ENCODE measurements around the gene TP53.

The TP53 gene

DNA sequence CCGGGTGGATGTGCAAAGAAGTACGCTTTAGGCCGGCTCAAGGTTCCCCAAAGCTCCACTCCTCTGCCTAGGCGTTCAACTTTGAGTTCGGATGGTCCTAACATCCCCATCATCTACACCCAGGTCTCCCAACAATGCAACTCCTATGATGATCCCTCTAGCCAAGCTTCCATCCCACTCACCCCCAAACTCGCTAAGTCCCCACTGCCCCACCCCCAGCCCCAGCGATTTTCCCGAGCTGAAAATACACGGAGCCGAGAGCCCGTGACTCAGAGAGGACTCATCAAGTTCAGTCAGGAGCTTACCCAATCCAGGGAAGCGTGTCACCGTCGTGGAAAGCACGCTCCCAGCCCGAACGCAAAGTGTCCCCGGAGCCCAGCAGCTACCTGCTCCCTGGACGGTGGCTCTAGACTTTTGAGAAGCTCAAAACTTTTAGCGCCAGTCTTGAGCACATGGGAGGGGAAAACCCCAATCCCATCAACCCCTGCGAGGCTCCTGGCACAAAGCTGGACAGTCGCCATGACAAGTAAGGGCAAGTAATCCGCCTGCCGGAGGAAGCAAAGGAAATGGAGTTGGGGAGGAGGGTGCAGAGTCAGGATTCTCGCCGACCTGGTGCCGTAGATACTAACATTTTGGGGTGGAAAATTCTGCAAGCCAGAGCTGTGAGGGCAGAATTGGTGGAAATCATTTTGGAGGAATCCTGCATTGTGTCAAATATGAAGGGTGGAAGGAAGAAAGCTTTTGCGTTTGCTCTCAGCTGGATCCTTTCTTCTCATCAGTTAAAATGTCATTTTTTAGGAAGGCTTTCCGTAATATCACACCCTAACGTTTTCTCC is at the start of gene TP53:
TP53 (minus strand) TSS at position 419 of the 836 bp plus-strand sequence. CDS start 10,896 bp downstream, outside the sequence.
- peak; percentile 85 to 92 for DNase-seq

DNA sequence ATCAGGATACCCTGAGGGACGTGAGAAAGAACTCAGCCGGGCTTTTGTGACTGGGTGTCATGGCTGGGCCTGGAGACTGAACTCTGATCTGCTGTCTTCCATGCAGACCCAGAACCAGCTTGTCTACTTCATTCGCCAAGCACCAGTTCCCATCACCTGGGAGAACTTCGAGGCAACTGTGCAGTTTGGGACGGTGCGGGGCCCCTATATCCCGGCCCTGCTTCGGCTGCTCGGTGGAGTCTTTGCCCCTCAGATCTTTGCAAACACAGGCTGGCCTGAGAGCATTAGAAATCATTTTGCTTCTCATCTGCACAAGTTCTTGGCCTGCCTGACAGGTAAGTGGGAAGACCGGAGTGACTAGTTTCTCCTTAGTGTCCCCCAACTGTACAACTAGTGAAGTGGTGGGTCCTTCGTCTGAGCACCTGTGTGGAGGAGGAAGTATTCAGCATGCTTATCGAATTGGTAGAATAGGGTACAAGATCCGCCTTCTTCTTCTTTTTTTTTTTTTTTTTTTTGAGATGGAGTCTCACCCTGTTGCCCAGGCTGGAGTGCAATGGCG is 45.8 kb upstream of the TP53 start:
- DNase-seq, result no peak

DNA sequence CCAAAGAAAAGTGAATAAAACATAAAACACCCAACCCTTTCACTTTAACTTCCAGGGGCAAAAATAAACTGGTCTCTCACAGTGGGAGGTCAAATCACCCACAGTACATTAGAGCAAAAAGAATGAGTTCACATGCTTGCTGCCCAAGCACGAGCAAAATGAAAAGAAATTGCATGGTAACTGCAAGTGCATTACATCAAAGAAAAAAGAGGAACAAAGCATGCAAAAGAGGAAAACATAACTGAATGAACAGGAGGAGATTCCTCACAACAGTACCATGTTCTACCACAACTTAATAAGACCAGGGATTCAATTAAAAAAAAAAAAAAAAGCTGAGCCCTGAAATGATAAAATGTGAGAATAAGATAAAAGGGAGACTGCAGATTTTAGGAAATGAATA is 42.5 kb upstream of the TP53 start:
- no peak for DNase-seq

- no peak for DNase-seq
These were observed 40.6 kb upstream of the TP53 start for GRCh38 chr17:7727886-7728285.

GRCh38 chr17:7721612-7722011 is 34.3 kb upstream of the TP53 start:
- no peak for DNase-seq

GRCh38 chr17:7720125-7720524 is 32.8 kb upstream of the TP53 start:
- no peak for DNase-seq

DNA sequence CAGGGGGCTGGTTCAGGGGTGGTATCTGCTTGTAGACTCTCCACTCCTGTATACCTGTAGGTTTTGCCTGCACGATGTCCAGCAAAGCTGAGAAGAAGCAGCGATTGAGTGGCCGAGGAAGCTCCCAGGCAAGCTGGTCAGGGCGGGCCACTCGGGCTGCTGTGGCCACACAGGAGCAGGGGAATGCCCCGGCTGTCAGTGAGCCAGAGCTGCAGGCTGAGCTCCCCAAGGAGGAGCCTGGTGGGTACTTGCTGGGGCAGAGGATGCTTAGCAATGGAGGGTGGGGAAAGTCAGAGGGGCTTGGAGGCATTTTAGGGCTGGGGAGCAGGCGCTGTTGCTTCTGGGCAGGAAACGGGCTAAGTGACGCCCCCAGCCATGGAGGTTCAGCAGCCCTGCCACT is 32.4 kb upstream of the TP53 start:
- no peak for DNase-seq

GRCh38 chr17:7717756-7718350 is 30.6 kb upstream of the TP53 start:
- no peak for DNase-seq

DNA sequence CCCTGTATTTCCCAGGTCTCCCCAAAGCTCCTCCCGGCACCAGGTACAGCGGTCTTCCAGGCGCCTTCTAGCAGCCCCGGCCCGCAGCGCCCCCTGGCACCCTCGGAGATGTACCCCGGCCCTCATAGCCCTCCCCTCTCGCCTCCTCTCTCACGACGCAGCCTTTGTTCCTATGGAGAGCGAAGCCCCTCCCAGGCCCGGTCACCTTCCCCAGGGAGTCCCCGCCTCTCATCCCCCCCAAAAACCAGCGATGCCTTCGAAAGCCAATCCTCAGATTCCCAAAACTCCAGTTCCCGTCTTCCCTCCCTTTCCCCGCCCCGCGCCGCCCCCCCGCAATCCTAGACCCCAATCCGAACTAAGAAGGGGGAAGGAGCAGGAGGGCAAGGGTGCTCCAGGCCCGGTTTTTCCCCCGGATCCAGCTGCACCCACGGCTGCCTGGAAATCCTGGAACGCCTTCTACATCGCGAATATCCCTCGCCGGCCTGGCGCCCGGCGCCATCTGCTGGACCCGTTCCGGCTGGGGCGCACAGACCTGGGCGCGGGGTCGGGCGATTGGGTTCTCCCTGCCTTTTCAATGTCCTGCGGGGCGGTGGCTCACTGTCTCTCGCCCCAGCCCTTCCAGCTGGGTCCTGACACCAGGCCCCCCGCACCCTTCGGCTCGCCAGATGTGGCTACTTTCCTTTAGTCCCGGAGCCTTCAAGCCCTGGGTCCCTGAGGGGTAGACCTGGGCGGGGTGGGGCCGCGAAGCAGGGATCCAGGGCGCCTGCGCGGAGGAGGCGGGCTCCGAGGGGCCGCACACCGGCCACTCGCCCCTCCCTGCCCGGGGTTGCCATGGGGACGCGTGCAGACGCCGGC is 29.8 kb upstream of the TP53 start, which contains the start of gene DNAH2:
DNAH2 (plus strand) TSS at position 844 of the 855 bp plus-strand sequence. CDS start 1,991 bp downstream, outside the sequence.
- DNase-seq, result peak; percentile 73 to 89

DNA sequence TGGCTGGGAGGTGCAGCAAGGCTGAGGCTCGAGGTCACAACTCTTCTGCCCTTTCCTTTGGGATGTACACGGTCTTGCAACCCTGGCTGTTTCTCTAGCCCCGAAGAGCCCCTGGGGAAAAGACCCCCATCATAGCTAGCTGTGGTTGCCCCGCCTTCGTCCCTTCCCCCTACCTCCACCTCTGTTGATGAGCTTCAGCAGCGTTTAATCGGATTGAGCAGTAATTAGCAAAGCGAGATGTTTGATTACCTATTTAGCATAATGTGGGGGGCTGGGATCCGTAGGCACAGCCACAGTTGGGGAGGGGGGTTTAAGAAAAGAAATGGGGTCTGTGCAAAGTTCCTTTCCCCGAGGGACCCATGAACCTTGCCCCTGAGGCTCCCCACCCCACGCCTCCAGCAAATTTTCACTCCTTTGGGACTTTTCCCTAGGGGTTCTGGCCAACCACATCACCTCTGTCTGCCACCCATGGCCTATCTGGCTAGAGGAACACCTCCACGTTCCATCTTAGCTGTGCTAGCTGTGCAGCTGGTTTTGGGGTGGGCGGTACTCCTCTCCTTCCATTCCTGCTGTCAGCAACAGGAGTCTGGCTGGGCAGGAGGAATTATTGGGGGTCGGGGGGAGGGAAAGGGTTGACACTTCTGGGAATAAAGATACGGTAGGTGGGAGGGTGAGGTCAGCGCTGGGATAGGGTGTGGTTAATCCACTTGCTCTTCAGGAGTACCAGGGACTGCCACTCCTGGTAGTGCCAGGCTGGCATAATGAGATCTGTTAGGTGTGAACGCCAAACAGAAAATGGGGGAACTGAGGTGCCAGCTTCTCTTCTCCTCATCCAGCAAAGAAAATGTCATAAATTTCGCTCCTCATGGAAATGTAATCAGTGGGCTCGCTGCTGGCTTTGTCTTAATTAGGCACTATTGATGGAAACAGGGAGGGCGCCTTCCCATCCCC is 28.9 kb upstream of the TP53 start:
- peak in 1 of 2 experiments; percentile 24 for DNase-seq

- no peak for DNase-seq
These were observed 27.7 kb upstream of the TP53 start for GRCh38 chr17:7714721-7715594.

GRCh38 chr17:7713782-7714181 is 26.5 kb upstream of the TP53 start:
- no peak for DNase-seq

GRCh38 chr17:7712111-7712771 is 25.0 kb upstream of the TP53 start:
- DNase-seq, result no peak

DNA sequence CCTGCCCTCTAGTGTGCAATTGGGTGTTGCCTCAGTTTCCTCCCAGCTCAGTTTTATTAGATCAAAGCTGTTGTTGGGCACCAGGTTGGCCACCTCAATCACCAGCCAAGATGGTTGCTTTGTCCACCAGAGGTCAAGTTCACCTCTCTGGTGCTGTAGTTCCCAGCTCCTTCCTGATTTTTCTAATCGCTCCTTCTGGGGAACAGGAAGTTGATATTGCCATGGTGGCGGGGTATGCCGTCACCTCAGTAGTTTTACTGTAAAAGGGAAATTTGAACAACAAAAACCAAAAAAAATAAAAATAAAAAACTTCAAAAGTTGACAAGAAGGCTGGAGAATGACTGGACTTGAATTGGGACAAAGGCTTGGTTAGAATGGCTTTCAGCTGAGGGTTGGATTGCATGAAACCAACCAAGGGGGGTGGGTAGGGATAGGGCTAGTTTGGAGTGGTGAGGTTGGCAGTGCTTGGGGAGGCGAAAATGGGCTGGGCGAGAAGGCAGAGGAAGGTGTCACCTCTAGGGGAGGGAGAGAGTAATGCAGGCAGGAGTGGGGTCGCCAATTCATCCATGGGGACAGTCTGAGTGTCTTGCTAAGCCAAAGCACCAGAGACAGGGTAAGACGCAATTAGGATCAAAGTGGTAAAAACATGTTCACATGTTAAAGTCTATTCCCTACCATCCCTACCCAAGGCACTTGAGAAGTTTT is 23.9 kb upstream of the TP53 start:
- no peak for DNase-seq

- DNase-seq, result no peak
These were observed 23.0 kb upstream of the TP53 start for GRCh38 chr17:7710301-7710700.

- no peak for DNase-seq
These were observed 21.7 kb upstream of the TP53 start for GRCh38 chr17:7709031-7709430.

- DNase-seq, result no peak
These were observed 20.8 kb upstream of the TP53 start for GRCh38 chr17:7707858-7708750.

- DNase-seq, result no peak
These were observed 20.2 kb upstream of the TP53 start for GRCh38 chr17:7707446-7707845.

All from SW 1271 (cell line).